Measurements from ENCODE around the gene PTPN11.
"Not testable (repeated sequence)": the region's sequence is repeated elsewhere in the genome, so short reads cannot be mapped to it uniquely, and the experiment has no call there.

The PTPN11 gene

GRCh38 chr12:112457142-112457541 is 38.4 kb downstream of the PTPN11 start:
- not testable (repeated sequence) for H3K4me3 ChIP-seq (ENCODE audit: insufficient read depth in 1 of 2, low read depth in 1 of 2, low read length in 2 of 2); H3K18ac ChIP-seq (ENCODE audit: low read depth in 1 of 2, low read length in 2 of 2); H4K91ac ChIP-seq (ENCODE audit: low read length); H3K27me3 ChIP-seq (ENCODE audit: control insufficient read depth in 1 of 2, insufficient read depth in 1 of 2, low read length in 2 of 2); H3K4me2 ChIP-seq (ENCODE audit: low read length, poor library complexity, severe bottlenecking); DNase-seq; H2AK5ac ChIP-seq (ENCODE audit: low read length, severe bottlenecking); H2BK15ac ChIP-seq (ENCODE audit: low read depth, poor library complexity, severe bottlenecking); H3K23ac ChIP-seq (ENCODE audit: low read length in 2 of 2); H2BK120ac ChIP-seq (ENCODE audit: low read depth, low read length); H2AFZ ChIP-seq (ENCODE audit: low read depth, low read length); H3K9ac ChIP-seq (ENCODE audit: low read length); H2BK12ac ChIP-seq (ENCODE audit: low read length in 2 of 2); H4K8ac ChIP-seq (ENCODE audit: low read length); H3K27ac ChIP-seq (ENCODE audit: low read length, poor library complexity, severe bottlenecking); H3K14ac ChIP-seq (ENCODE audit: low read length in 2 of 2); H3K4me1 ChIP-seq (ENCODE audit: control insufficient read depth, insufficient read depth, low read depth, low read length); H3K9me3 ChIP-seq (ENCODE audit: control insufficient read depth, low read length); H3K4ac ChIP-seq (ENCODE audit: low read depth in 1 of 2, low read length in 2 of 2); H2BK5ac ChIP-seq (ENCODE audit: low read depth, low read length, poor library complexity, severe bottlenecking)
- 100% methylated on average over 1 of the region's 1 CpG for WGBS
- Histone ChIP-seq H3K36me3 (ENCODE audit: control insufficient read depth in 1 of 2, insufficient read depth in 2 of 2, low read depth in 1 of 2, low read length in 2 of 2) (peaks cover 43 to 87% of the 10 kb centered on the region in 2 experiments), H3K79me1 (replicated peaks; ENCODE audit: low read length, poor library complexity, severe bottlenecking) (peaks cover 25% of the 10 kb centered on the region)

DNA sequence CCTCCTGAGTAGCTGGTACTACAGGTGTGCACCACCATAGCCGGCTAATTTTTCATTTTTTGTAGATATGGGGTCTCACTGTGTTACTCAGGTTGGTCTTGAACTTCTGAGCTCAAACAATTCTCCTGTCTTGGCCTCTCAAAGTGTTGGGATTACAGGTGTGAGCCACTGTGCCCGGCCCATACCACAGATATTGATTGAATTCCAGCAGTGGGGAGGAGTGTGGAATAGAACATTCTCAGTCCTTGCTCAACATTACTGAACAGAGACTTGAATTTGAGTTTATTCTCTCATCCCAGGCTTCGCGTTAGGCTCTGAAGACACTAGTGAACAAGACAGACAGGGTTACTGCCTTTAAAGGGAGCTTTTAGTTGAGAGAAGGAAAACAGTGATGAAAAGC is 39.6 kb downstream of the PTPN11 start:
- Histone ChIP-seq H2BK5ac (ENCODE audit: low read depth, low read length, poor library complexity, severe bottlenecking) (no peak overlapping the region), H2BK120ac (ENCODE audit: low read depth, low read length) (no peak overlapping the region), H3K9me3 (ENCODE audit: control insufficient read depth, low read length) (no peaks in the 10 kb centered on the region), H2AFZ (ENCODE audit: low read depth, low read length) (no peak overlapping the region), H3K36me3 (ENCODE audit: control insufficient read depth in 1 of 2, insufficient read depth in 2 of 2, low read depth in 1 of 2, low read length in 2 of 2) (peaks cover 38 to 80% of the 10 kb centered on the region in 2 experiments), H4K8ac (ENCODE audit: low read length) (no peak overlapping the region), H3K4ac (ENCODE audit: low read depth in 1 of 2, low read length in 2 of 2) (no peak overlapping the region), H3K4me2 (ENCODE audit: low read length, poor library complexity, severe bottlenecking) (no peak overlapping the region), H4K91ac (ENCODE audit: low read length) (no peak overlapping the region), H3K14ac (ENCODE audit: low read length in 2 of 2) (no peak overlapping the region), H2BK15ac (ENCODE audit: low read depth, poor library complexity, severe bottlenecking) (no peak overlapping the region), H3K4me1 (ENCODE audit: control insufficient read depth, insufficient read depth, low read depth, low read length) (no peaks in the 10 kb centered on the region), H3K79me1 (replicated peaks; ENCODE audit: low read length, poor library complexity, severe bottlenecking) (peaks cover 20% of the 10 kb centered on the region), H3K27ac (ENCODE audit: low read length, poor library complexity, severe bottlenecking) (no peak overlapping the region), H3K27me3 (ENCODE audit: control insufficient read depth in 1 of 2, insufficient read depth in 1 of 2, low read length in 2 of 2) (no peaks in the 10 kb centered on the region), H2BK12ac (ENCODE audit: low read length in 2 of 2) (no peak overlapping the region), H2AK5ac (ENCODE audit: low read length, severe bottlenecking) (no peak overlapping the region), H3K4me3 (ENCODE audit: insufficient read depth in 1 of 2, low read depth in 1 of 2, low read length in 2 of 2) (no peak overlapping the region), H3K23ac (ENCODE audit: low read length in 2 of 2) (no peak overlapping the region), H3K9ac (ENCODE audit: low read length) (no peak overlapping the region), H3K18ac (ENCODE audit: low read depth in 1 of 2, low read length in 2 of 2) (no peak overlapping the region)
- WGBS: 97% methylated on average over 4 of the region's 4 CpGs
- DNase-seq: no peak

GRCh38 chr12:112458751-112459150 is 40.0 kb downstream of the PTPN11 start:
- Histone ChIP-seq H2BK5ac (ENCODE audit: low read depth, low read length, poor library complexity, severe bottlenecking) (no peak overlapping the region), H3K27ac (ENCODE audit: low read length, poor library complexity, severe bottlenecking) (no peak overlapping the region), H3K14ac (ENCODE audit: low read length in 2 of 2) (no peak overlapping the region), H4K8ac (ENCODE audit: low read length) (no peak overlapping the region), H3K27me3 (ENCODE audit: control insufficient read depth in 1 of 2, insufficient read depth in 1 of 2, low read length in 2 of 2) (no peaks in the 10 kb centered on the region), H3K9ac (ENCODE audit: low read length) (no peak overlapping the region), H2BK12ac (ENCODE audit: low read length in 2 of 2) (no peak overlapping the region), H3K4me1 (ENCODE audit: control insufficient read depth, insufficient read depth, low read depth, low read length) (no peaks in the 10 kb centered on the region), H2BK120ac (ENCODE audit: low read depth, low read length) (no peak overlapping the region), H2BK15ac (ENCODE audit: low read depth, poor library complexity, severe bottlenecking) (no peak overlapping the region), H2AFZ (ENCODE audit: low read depth, low read length) (no peak overlapping the region), H4K91ac (ENCODE audit: low read length) (no peak overlapping the region), H2AK5ac (ENCODE audit: low read length, severe bottlenecking) (no peak overlapping the region), H3K4me2 (ENCODE audit: low read length, poor library complexity, severe bottlenecking) (no peak overlapping the region), H3K4ac (ENCODE audit: low read depth in 1 of 2, low read length in 2 of 2) (no peak overlapping the region), H3K79me1 (replicated peaks; ENCODE audit: low read length, poor library complexity, severe bottlenecking) (peaks cover 18% of the 10 kb centered on the region), H3K18ac (ENCODE audit: low read depth in 1 of 2, low read length in 2 of 2) (no peak overlapping the region), H3K36me3 (ENCODE audit: control insufficient read depth in 1 of 2, insufficient read depth in 2 of 2, low read depth in 1 of 2, low read length in 2 of 2) (peaks cover 35 to 80% of the 10 kb centered on the region in 2 experiments), H3K4me3 (ENCODE audit: insufficient read depth in 1 of 2, low read depth in 1 of 2, low read length in 2 of 2) (no peak overlapping the region), H3K23ac (ENCODE audit: low read length in 2 of 2) (no peak overlapping the region), H3K9me3 (ENCODE audit: control insufficient read depth, low read length) (no peaks in the 10 kb centered on the region)
- WGBS: 100% methylated on average over 4 of the region's 5 CpGs
- no peak for DNase-seq

GRCh38 chr12:112463478-112463877 is 44.7 kb downstream of the PTPN11 start:
- no peak for DNase-seq
- no peak overlapping the region for H4K8ac ChIP-seq (ENCODE audit: low read length)
- H3K27ac ChIP-seq (ENCODE audit: low read length, poor library complexity, severe bottlenecking): no peak overlapping the region
- H3K79me1 ChIP-seq (replicated peaks; ENCODE audit: low read length, poor library complexity, severe bottlenecking): peaks cover 34% of the 10 kb centered on the region
- H2BK120ac ChIP-seq (ENCODE audit: low read depth, low read length): no peak overlapping the region
- H2BK15ac ChIP-seq (ENCODE audit: low read depth, poor library complexity, severe bottlenecking): no peak overlapping the region
- no peak overlapping the region for H3K9ac ChIP-seq (ENCODE audit: low read length)
- no peaks in the 10 kb centered on the region for H3K4me1 ChIP-seq (ENCODE audit: control insufficient read depth, insufficient read depth, low read depth, low read length)
- H4K91ac ChIP-seq (ENCODE audit: low read length): no peak overlapping the region
- H3K4ac ChIP-seq (ENCODE audit: low read depth in 1 of 2, low read length in 2 of 2): no peak overlapping the region
- no peak overlapping the region for H3K14ac ChIP-seq (ENCODE audit: low read length in 2 of 2)
- H2AK5ac ChIP-seq (ENCODE audit: low read length, severe bottlenecking): no peak overlapping the region
- H2AFZ ChIP-seq (ENCODE audit: low read depth, low read length): no peak overlapping the region
- no peaks in the 10 kb centered on the region for H3K27me3 ChIP-seq (ENCODE audit: control insufficient read depth in 1 of 2, insufficient read depth in 1 of 2, low read length in 2 of 2)
- no peak overlapping the region for H2BK12ac ChIP-seq (ENCODE audit: low read length in 2 of 2)
- H3K4me3 ChIP-seq (ENCODE audit: insufficient read depth in 1 of 2, low read depth in 1 of 2, low read length in 2 of 2): no peak overlapping the region
- H2BK5ac ChIP-seq (ENCODE audit: low read depth, low read length, poor library complexity, severe bottlenecking): no peak overlapping the region
- H3K36me3 ChIP-seq (ENCODE audit: control insufficient read depth in 1 of 2, insufficient read depth in 2 of 2, low read depth in 1 of 2, low read length in 2 of 2): peaks cover 24 to 58% of the 10 kb centered on the region in 2 experiments
- H3K23ac ChIP-seq (ENCODE audit: low read length in 2 of 2): no peak overlapping the region
- WGBS: 92% methylated on average over 2 of the region's 2 CpGs
- no peak overlapping the region for H3K18ac ChIP-seq (ENCODE audit: low read depth in 1 of 2, low read length in 2 of 2)
- no peaks in the 10 kb centered on the region for H3K9me3 ChIP-seq (ENCODE audit: control insufficient read depth, low read length)
- no peak overlapping the region for H3K4me2 ChIP-seq (ENCODE audit: low read length, poor library complexity, severe bottlenecking)

All from mesenchymal stem cell (in vitro differentiated cells and primary cell).